GM10266 (cell line): Measurements from ENCODE around the gene SH3PXD2A.
"Not testable (repeated sequence)": the region's sequence is repeated elsewhere in the genome, so short reads cannot be mapped to it uniquely, and the experiment has no call there.

Source experiments
- DNase-seq: peaks from one replicate; pipeline ENCODE4 v3.0.0; 2012; ENCODE audit errors: extremely low spot score
- TF ChIP-seq, protein P1 (sequence below): IDR thresholded peaks from 2 replicates; pipeline ENCODE4 v1.5.1; 2012; ENCODE audit warnings: mild to moderate bottlenecking, low read depth; ENCODE audit not compliant: control insufficient read depth, insufficient read depth; ENCODE audit errors: missing control alignments

The SH3PXD2A gene

GRCh38 chr10:103666087-103666761, 189.2 kb downstream of the SH3PXD2A start:
- no peak for DNase-seq
- TF ChIP-seq, protein P1, sequence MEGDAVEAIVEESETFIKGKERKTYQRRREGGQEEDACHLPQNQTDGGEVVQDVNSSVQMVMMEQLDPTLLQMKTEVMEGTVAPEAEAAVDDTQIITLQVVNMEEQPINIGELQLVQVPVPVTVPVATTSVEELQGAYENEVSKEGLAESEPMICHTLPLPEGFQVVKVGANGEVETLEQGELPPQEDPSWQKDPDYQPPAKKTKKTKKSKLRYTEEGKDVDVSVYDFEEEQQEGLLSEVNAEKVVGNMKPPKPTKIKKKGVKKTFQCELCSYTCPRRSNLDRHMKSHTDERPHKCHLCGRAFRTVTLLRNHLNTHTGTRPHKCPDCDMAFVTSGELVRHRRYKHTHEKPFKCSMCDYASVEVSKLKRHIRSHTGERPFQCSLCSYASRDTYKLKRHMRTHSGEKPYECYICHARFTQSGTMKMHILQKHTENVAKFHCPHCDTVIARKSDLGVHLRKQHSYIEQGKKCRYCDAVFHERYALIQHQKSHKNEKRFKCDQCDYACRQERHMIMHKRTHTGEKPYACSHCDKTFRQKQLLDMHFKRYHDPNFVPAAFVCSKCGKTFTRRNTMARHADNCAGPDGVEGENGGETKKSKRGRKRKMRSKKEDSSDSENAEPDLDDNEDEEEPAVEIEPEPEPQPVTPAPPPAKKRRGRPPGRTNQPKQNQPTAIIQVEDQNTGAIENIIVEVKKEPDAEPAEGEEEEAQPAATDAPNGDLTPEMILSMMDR = peak; percentile 30

DNA sequence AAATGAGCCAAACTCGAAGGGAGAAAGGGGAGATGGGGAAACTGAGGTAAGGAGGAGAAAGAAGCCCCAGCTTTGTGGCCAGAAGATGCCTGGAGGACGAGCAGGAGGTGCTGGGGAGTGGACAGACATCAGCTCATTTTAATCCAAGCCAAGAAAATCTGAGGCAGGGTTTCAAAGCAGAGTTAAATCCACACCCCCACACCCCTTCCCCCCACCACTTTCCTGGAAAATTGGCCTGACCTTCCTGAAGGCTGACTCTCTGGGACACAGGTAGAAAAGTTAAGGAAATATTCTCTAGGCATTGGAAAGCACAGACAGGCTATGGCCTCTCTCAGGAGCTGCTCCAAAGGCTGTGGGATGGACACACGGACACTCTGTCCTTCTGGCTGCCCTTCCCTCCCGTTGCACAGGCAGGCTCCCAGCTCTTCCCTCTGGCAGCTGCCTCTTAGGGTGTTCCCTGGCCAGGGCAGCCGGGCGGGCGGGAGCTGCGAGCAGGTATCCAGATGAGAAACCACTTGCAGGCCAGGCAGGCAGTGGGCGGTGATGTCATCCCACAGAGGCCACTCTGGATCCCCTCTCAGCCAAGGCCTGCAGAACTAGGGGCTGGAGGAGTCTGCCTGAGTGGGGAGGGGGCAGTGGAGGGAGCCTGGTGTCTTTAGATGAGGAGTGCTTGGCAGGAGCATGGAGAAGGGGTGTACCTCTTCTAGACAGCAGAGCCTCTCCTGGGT, 190.1 kb downstream of the SH3PXD2A start:
- DNase-seq = no peak
- TF ChIP-seq, protein P1 = no peak

- TF ChIP-seq, protein P1 = no peak
- DNase-seq = no peak
Observed at GRCh38 chr10:103663802-103664201, 191.6 kb downstream of the SH3PXD2A start.

DNA sequence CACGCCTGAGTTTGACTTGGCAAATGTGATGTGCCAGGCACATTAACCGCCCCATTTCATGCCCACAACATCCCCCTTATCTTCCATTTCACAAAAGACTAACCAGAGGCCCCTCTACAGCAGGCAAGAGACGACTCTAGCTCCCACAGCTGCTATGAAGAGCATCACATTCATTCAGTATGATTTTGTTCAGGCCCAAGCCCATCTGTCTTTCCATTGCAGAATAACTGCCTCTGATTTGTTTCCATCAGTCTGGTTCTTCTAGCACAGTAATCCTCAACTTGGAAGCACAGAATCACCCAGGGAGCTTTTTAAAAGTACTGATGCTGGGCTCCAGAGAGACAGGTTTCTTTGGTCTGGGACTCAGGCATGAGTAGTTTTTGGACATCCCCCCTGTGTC, 192.1 kb downstream of the SH3PXD2A start:
- TF ChIP-seq, protein P1 = no peak

DNA sequence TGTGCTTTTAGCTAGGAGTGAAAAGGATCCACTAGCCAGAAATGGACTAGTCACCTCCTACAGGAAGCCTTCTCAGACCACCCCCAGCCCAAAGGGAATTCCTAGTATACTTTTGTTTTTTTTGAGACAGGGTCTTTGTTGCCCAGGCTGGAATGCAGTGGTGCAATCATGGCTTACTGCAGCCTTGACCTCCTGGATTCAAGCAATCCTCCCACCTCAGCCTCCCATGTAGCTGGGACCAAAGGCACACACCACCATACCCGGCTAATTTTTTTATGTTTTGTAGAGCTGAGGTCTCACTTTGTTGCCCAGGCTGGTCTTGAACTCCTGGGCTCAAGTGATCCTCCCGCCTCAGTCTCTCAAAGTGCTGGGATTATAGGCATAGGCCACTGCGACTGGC, 192.7 kb downstream of the SH3PXD2A start:
- not testable (repeated sequence) for DNase-seq

More for the DNA sequence above, 192.1 kb downstream of the SH3PXD2A start:
- no peak for DNase-seq

DNA sequence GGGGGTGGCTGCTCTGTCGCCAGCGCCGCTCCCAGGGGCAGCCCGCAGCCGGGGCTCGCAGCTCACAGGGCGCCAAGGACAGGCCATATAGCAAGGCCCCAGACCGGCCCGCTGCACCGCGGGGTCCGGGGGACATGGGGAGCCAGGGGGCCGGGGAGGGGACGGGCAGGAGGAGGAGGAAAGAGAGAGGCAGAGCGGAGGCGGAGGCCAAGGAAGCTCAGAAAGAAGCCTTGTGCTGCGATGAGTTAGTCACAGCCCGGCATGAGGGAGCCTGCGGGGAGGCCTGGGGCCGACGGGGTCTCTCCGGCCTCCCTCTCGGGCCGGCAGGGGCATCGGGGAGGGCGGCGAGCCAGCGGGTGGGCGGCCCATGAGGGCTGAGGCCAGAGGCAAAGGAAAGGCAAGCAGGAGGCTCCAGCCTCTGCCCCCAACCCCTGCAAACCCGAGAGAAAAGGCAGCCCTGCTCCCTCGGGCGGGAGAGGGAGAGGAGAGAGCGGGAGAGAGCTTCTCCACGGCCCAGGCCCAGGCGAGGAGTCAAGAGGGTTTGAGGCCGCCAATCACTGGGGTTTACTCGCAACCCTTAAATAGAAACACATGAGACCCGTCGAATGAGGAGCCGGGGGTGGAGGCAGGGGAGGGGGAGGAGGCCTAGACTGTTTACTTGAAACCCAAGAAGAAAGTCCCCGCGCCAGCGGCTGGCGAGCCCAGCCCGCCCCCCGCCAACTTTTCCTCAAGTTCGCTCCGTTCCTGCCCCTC, 194.0 kb downstream of the SH3PXD2A start:
- no peak for DNase-seq
- TF ChIP-seq, protein P1 = no peak

- TF ChIP-seq, protein P1 = peak; percentile 16
- DNase-seq = no peak
Observed at GRCh38 chr10:103660364-103661197, 194.8 kb downstream of the SH3PXD2A start.
